Duodenal mucosa (tissue), 2 donors: ENCODE results near the gene LRRFIP1.

ENCODE experiments used
- H3K27ac ChIP-seq: one replicate; pipeline ENCODE4 v1.7.0; 2013; ENCODE audit warnings: low read depth, low read length
- H3K27me3 ChIP-seq, 2 donors: one replicate each; pipeline ENCODE4 v1.7.0; 2013; ENCODE audit warnings: low read length in 2 of 2, control low read depth in 1 of 2; ENCODE audit not compliant: insufficient read depth in 2 of 2, control insufficient read depth in 1 of 2
- H3K36me3 ChIP-seq, 2 donors: one replicate each; pipeline ENCODE4 v1.7.0; 2013; ENCODE audit warnings: low read length in 2 of 2, control low read depth in 1 of 2; ENCODE audit not compliant: insufficient read depth in 2 of 2, control insufficient read depth in 1 of 2
- H3K4me1 ChIP-seq, 2 donors: one replicate each; pipeline ENCODE4 v1.7.0; 2013; ENCODE audit warnings: low read length in 2 of 2, control low read depth in 1 of 2; ENCODE audit not compliant: insufficient read depth in 2 of 2, control insufficient read depth in 1 of 2
- H3K4me3 ChIP-seq, 2 donors: one replicate each; pipeline ENCODE4 v1.7.0; 2013; ENCODE audit warnings: low read length in 2 of 2, low read depth in 1 of 2
- H3K9ac ChIP-seq, 2 donors: one replicate each; pipeline ENCODE4 v1.7.0; 2013; ENCODE audit warnings: low read length in 2 of 2, low read depth in 1 of 2
- H3K9me3 ChIP-seq, 2 donors: one replicate each; pipeline ENCODE4 v1.7.0; 2013; ENCODE audit warnings: low read length in 2 of 2, control low read depth in 1 of 2; ENCODE audit not compliant: control insufficient read depth in 1 of 2

Gene LRRFIP1, protein sequence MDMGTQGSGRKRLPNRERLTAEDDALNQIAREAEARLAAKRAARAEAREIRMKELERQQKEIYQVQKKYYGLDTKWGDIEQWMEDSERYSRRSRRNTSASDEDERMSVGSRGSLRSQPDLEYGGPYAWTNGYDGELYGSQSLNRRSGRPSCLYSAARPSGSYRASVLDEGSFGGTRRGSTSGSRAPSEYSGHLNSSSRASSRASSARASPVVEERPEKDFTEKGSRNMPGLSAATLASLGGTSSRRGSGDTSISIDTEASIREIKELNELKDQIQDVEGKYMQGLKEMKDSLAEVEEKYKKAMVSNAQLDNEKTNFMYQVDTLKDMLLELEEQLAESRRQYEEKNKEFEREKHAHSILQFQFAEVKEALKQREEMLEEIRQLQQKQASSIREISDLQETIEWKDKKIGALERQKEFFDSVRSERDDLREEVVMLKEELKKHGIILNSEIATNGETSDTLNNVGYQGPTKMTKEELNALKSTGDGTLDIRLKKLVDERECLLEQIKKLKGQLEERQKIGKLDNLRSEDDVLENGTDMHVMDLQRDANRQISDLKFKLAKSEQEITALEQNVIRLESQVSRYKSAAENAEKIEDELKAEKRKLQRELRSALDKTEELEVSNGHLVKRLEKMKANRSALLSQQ

DNA sequence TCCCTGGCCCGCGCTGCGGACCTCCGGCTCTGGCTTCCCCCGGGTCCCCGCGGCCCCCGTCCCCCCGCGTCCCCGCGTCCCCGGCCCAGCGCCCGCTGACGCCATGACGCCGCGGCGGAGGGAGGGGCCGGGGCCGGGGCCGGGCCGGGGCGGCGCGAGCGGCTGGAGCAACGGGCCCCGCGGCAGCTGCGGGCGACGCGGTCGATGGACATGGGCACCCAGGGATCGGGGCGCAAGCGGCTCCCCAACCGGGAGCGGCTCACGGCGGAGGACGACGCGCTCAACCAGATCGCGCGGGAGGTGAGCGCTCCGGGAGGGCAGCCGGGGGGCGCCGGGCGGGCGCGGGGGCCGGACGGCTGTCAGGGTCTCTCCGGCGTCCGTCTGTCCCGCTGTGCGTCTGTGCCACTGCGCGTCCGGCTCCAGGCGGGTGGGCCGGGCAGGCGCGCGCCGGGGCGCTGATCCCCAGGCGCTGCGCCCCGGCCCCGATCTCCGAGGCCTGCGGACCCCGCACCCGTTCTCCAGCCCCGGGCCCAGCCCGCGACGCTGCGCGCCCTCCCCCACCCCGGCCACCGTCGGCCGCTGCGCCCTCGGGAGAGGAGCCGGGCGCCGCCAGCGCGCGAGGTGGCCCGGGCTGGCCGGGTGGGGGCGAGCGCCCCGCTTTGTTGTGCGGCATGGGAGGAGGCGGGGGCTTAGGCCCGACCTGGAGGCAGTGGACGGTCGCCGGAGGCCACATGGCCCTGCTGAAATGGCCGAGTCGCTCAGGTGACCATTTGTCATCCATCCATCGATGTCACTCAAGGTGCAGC lies at the start of gene LRRFIP1:
Gene LRRFIP1 (plus strand): TSS at position 147 of the 806 bp plus-strand sequence. CDS start 58 bp downstream, at position 205.
- Histone ChIP-seq H3K27ac (no peak within 1 kb of the TSS), H3K36me3 (no peaks in the 10 kb centered on the region), H3K4me1 (peaks cover 11 to 19% of the 10 kb centered on the region in 2 donors), H3K9ac (no peak within 1 kb of the TSS), H3K4me3 (peak within 1 kb of the TSS; percentile 32 to 64), H3K9me3 (no peaks in the 10 kb centered on the region), H3K27me3 (peaks cover 20 to 25% of the 10 kb centered on the region in 2 donors)

DNA sequence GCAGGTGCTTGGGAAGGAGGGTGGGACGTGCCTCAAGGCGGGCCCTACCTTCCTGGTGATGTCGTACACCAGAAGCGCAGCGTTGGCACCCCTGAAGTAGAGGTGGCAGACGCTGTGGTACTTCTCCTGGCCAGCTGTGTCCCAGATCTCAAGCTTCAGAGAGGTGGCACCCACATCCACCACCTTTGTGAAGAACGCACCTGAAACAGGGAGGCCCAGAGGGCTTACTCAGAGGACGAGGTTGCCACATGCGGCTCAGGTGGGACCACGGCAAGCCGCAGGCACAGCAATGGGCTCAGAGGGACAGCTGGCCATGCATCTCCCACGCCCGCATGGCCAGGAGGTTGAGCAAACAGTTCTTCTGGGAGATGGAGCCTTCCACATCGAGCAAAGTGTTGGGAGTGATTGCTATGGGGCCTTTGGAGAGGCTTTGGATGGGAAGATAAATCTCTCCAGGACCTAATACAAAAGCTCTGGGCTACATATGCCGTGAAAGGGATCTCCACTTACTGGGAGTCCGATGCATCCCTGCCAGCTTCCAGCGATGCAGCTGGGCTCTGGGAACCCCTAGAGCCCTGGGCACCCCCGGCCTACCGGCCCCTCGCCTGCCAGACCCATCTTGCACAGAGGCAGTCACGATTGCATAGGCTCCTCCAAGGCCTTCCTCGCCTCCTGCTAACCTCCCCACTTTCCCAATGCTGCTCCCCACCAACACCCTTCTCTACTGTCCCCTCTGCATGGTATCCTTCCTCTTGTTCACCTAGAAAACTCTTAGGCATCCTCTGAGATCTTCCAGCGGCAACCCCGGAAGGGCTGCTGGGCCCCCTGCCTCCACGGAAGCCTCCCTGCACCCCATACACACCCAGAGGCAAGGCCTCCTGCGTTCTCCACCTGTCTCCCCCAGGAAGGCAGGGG lies 49.2 kb upstream of the LRRFIP1 start:
- Histone ChIP-seq H3K36me3 (peaks cover 0 to 17% of the 10 kb centered on the region in 2 donors), H3K9ac (no peak overlapping the region), H3K27me3 (no peaks in the 10 kb centered on the region), H3K4me1 (peaks cover 5 to 8% of the 10 kb centered on the region in 2 donors), H3K4me3 (no peak overlapping the region), H3K9me3 (no peaks in the 10 kb centered on the region), H3K27ac (no peak overlapping the region)

DNA sequence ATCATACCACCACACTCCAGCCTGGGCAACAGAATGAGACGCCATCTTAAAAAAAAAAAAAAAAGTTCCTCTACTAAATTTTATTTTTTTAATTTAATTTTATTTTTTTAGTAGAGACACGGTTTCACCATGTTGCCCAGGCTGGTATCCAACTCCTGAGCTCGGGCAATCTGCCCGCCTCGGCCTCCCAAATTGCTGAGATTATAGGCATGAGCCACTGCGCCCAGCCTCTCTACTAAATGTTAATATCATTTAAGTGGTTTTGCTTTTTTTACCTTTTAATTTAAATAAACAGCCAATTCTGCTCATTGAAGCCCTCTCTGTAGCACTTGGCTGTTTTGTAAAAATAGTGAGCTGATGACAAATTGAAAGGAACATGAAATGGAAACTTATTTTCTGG lies 46.1 kb upstream of the LRRFIP1 start:
- Histone ChIP-seq H3K4me3 (no peak overlapping the region), H3K36me3 (peaks cover 0 to 22% of the 10 kb centered on the region in 2 donors), H3K27me3 (no peaks in the 10 kb centered on the region), H3K4me1 (peaks cover 3 to 5% of the 10 kb centered on the region in 2 donors), H3K27ac (no peak overlapping the region), H3K9ac (no peak overlapping the region), H3K9me3 (no peaks in the 10 kb centered on the region)

DNA sequence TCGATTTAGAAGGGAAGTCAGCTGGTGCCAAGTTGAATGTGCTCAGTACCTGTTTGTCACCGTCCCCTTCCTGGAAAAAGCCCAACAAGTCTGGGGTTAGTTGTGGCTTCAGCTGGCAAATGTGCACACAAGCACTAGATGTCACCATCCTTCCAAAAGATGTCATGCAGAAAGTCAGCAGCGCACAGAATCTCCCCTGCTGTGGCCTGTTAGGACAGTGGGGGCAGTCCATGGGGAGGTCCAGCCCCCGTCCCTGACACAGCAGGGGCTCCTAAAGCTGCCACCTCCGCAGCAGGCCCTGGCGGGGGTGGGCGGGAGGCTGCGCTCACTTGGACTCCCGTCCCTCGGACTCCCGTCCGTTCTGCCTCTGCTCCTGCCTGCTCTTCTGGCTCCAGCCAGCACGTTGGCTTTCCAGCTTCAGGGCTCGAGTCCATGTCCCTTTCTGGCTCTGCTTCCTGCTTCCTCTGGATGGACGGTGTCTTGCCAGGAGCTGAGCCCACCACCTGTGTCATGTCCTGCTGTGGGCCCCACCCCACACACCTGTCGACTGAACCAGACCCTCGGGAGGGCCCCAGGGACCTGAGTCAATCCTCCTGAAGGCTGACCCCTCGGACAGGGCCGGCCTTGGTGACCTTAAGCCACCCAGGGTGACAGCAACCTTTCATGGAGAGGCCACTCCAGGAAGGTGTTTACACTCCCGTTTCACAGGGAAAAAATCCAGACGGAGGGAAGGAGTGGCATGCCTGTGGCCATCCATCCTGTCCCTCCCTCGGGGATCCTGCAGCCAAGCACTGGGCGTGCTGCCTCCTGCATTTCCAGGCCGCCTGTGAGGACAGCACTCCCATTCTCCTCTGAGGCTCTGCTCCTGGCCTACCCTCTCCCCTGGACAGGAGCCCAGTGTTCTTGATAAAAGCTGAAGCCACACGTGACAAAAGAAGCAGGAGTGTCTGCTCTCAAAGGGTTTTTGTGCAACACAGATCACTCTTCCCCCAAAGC lies 45.3 kb upstream of the LRRFIP1 start:
- no peak overlapping the region for H3K27ac ChIP-seq
- no peaks in the 10 kb centered on the region for H3K9me3 ChIP-seq
- no peak overlapping the region for H3K9ac ChIP-seq
- peaks cover 5 to 9% of the 10 kb centered on the region in 2 donors for H3K4me1 ChIP-seq
- no peaks in the 10 kb centered on the region for H3K27me3 ChIP-seq
- no peak overlapping the region for H3K4me3 ChIP-seq
- H3K36me3 ChIP-seq, result peaks cover 0 to 18% of the 10 kb centered on the region in 2 donors

DNA sequence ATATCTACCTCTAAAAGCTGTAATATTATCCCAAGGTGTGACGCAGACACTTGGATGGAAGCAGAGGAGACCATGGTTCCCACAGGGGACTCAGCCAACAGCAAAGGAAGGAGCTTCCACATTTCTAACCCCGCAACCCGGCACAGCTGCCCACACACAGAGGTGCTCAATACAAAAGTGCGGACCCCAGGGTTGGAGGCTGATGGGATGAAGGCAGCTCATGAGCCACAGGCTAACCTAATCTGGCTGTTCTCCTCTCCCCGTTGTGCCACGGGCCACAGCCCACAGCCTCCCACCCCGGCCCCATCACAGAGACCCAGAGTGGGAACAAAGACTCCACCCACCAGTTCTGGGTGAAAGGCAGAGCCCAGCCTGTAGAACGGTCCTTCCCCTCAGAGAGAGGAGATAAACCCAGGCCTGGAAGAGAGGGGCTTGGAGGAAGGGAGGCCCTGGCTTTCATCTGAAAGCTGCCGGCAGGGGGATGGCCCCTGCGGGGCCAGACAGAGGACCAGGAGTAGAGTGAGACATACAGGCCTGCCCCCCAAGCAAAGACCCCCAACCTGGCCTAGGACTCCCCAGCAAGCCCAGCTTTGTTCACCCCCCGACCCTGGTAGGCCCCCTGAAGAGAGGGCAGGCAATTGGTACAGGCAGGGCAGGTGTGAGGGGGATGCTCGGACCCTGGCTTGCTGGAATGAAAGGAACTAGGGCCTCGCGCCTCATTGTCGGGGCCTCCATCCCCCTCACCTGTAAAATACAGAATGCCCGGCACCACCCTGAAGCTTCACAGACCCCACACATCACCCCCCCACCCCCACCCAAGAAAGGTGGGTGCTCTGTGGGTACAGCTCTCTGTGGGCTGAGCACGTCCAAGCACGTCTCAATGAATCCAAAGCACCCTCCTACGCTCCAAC lies 43.7 kb upstream of the LRRFIP1 start:
- H3K27me3 ChIP-seq, result no peaks in the 10 kb centered on the region
- H3K27ac ChIP-seq, result no peak overlapping the region
- H3K9ac ChIP-seq, result no peak overlapping the region
- peaks cover 0 to 9% of the 10 kb centered on the region in 2 donors for H3K36me3 ChIP-seq
- no peak overlapping the region for H3K4me3 ChIP-seq
- no peaks in the 10 kb centered on the region for H3K9me3 ChIP-seq
- H3K4me1 ChIP-seq, result peaks cover 5 to 10% of the 10 kb centered on the region in 2 donors

DNA sequence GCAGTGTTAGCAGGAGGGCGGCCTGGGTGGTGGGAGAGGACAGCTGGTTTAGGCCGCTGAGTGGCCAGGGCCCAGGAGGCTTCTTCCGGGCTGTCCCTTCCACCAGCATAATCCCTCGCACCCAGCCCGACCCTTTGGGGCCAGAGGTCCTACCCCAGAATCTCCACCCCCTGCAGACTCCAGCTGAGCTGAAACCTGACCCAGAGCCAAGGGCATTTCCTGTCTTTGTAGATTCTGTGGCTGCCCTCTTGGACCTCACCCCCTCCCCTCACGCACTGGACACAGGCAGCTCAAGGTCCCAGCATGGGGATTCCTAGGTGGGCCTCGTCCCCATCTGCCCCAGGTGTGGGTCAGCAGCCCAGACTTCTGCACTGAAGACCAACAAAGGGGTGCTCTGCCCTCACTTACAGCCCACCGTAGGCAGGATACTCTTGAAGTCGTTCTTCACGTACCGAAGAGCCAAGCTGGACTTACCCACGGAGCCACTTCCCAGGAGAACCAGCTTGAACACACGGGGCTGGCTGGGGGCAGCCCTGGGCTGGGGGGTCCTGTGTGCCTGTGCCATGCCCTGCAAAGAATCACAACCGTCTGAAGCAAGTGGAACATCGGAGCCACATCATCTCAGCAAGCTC lies 41.7 kb upstream of the LRRFIP1 start:
- H3K9me3 ChIP-seq, result no peaks in the 10 kb centered on the region
- H3K4me1 ChIP-seq, result peaks cover 10% of the 10 kb centered on the region in 2 donors
- no peak overlapping the region for H3K9ac ChIP-seq
- no peak overlapping the region for H3K27ac ChIP-seq
- H3K36me3 ChIP-seq, result peaks cover 0 to 9% of the 10 kb centered on the region in 2 donors
- no peaks in the 10 kb centered on the region for H3K27me3 ChIP-seq
- H3K4me3 ChIP-seq, result no peak overlapping the region

DNA sequence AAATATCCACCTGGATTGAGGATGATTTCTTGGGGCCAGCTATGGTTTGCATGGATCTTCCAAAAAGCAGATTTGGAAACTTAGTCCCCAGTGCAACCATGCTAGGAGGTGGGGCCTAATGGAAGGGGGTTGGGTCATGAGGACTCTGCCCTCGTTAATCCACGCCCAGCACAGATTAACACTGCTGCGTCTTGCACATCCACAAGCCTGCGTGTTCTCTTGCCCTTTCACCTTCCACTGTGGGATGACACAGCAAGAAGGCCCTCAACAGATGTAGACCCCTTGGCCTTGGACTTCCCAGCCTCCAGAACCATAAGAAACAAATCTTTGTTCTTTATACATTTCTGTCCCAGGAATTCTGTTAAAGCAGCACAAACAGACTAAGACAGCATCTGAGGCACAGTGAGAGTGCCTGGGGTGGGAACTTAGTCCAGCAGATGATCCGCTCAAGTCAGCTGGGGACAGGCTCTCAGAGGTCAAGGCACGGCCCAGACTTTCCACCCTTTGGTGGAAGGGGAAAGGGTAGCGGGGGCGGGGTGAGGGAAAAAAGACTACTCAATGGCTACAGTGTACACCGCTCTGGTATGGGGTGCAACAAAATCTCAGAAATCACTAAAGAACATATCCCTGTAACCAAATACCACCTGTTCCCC lies 39.2 kb upstream of the LRRFIP1 start:
- H3K9ac ChIP-seq, result no peak overlapping the region
- peaks cover 6 to 12% of the 10 kb centered on the region in 2 donors for H3K4me1 ChIP-seq
- peaks cover 0 to 5% of the 10 kb centered on the region in 2 donors for H3K36me3 ChIP-seq
- H3K4me3 ChIP-seq, result peak overlapping the region in 1 of 2 donors; percentile 2
- no peak overlapping the region for H3K27ac ChIP-seq
- H3K9me3 ChIP-seq, result no peaks in the 10 kb centered on the region
- no peaks in the 10 kb centered on the region for H3K27me3 ChIP-seq
